GM23338 (cell line): ENCODE data around the gene RAB21. TPM values are rescaled to one million over a fixed set of nuclear protein-coding genes. Genes with fewer than 3 reads are reported as not detected.

Experiments
- ATAC-seq: fragments of 200-7000 bp; cut with Tn5 transposase; 3 replicates; pipeline ENCODE4 v1.9.1; 2020
- DNase-seq: peaks from one replicate; pipeline ENCODE4 v3.0.0-alpha.2; 2015; ENCODE audit warnings: low spot score
- H2AFZ ChIP-seq: fragments of 200-600 bp; sonication (generic); 2 replicates; pipeline ENCODE4 v1.8.0; 2016; ENCODE audit warnings: antibody characterized with exemption, mild to moderate bottlenecking, moderate library complexity
- H3F3A ChIP-seq: fragments of 200-600 bp; sonication (generic); replicated peaks from 2 replicates; pipeline ENCODE4 v1.8.0; 2017; ENCODE audit warnings: antibody characterized with exemption, mixed run types, low read depth
- H3K27ac ChIP-seq: fragments of 200-600 bp; sonication (generic); 2 replicates; pipeline ENCODE4 v1.6.1; 2016; ENCODE audit warnings: low read depth
- H3K27me3 ChIP-seq: fragments of 200-600 bp; sonication (generic); 2 replicates; pipeline ENCODE4 v1.8.0; 2016; ENCODE audit warnings: mild to moderate bottlenecking, mixed run types, moderate library complexity; ENCODE audit not compliant: insufficient read depth
- H3K36me3 ChIP-seq: fragments of 200-600 bp; sonication (generic); 2 replicates; pipeline ENCODE4 v1.8.0; 2016; ENCODE audit warnings: mild to moderate bottlenecking; ENCODE audit not compliant: insufficient read depth
- H3K4me1 ChIP-seq: fragments of 200-600 bp; sonication (generic); 2 replicates; pipeline ENCODE4 v1.8.0; 2016; ENCODE audit warnings: mild to moderate bottlenecking, moderate library complexity; ENCODE audit not compliant: insufficient read depth
- H3K4me2 ChIP-seq: fragments of 200-600 bp; sonication (generic); 2 replicates; pipeline ENCODE4 v1.7.1; 2017; ENCODE audit warnings: mixed run types
- H3K4me3 ChIP-seq: fragments of 200-600 bp; sonication (generic); 2 replicates; pipeline ENCODE4 v1.6.1; 2016; ENCODE audit warnings: mixed run types
- H3K79me2 ChIP-seq: fragments of 200-600 bp; sonication (generic); replicated peaks from 2 replicates; pipeline ENCODE4 v1.8.0; 2017; ENCODE audit warnings: mild to moderate bottlenecking; ENCODE audit not compliant: insufficient read depth
- H3K9me2 ChIP-seq: fragments of 200-600 bp; sonication (generic); 2 replicates; pipeline ENCODE4 v1.8.0; 2017; ENCODE audit not compliant: insufficient read depth
- H4K20me1 ChIP-seq: fragments of 200-600 bp; sonication (generic); replicated peaks from 2 replicates; pipeline ENCODE4 v1.8.0; 2017; ENCODE audit warnings: mild to moderate bottlenecking; ENCODE audit not compliant: insufficient read depth
- H3K27ac Mint-ChIP-seq: 2 replicates; pipeline ENCODE4 v1.8.0; 2020; ENCODE audit warnings: inconsistent platforms, mild to moderate bottlenecking, moderate library complexity, mixed read lengths
- H3K27me3 Mint-ChIP-seq: 3 replicates; pipeline ENCODE4 v1.8.0; 2022; ENCODE audit warnings: low read depth, mild to moderate bottlenecking, moderate library complexity, mixed read lengths, inconsistent platforms; ENCODE audit not compliant: insufficient read depth, poor library complexity
- H3K36me3 Mint-ChIP-seq: 3 replicates; pipeline ENCODE4 v1.8.0; 2021; ENCODE audit warnings: low read depth, mild to moderate bottlenecking, inconsistent platforms, moderate library complexity, mixed read lengths
- H3K4me1 Mint-ChIP-seq: 3 replicates; pipeline ENCODE4 v1.8.0; 2020; ENCODE audit warnings: mild to moderate bottlenecking, inconsistent platforms, mixed read lengths
- H3K4me3 Mint-ChIP-seq: 3 replicates; pipeline ENCODE4 v1.8.0; 2021; ENCODE audit warnings: moderate library complexity, mild to moderate bottlenecking, inconsistent platforms, mixed read lengths
- H3K9me3 Mint-ChIP-seq: 3 replicates; pipeline ENCODE4 v1.8.0; 2020; ENCODE audit warnings: moderate library complexity, mild to moderate bottlenecking, inconsistent platforms, mixed read lengths
- CREB1 ChIP-seq: fragments of 250-450 bp; sonication (Bioruptor Pico); IDR thresholded peaks from 2 replicates; pipeline ENCODE4 v1.5.0; 2020; ENCODE audit warnings: low read depth, mild to moderate bottlenecking, moderate library complexity
- CTCF ChIP-seq, 2 experiments: fragments of 200-600 bp in 1 of 2; sonication (generic) in 1 of 2; conservative IDR thresholded peaks; 2 replicates each; pipeline versions ENCODE4 v1.5.1 to v1.6.1; 2016 to 2017; ENCODE audit warnings: antibody characterized with exemption in 2 of 2, low read depth in 2 of 2, mild to moderate bottlenecking in 2 of 2, moderate library complexity in 1 of 2
- ETS1 ChIP-seq: IDR thresholded peaks from 2 replicates; pipeline ENCODE4 v1.6.1; 2016; ENCODE audit warnings: antibody characterized with exemption
- EZH2 ChIP-seq: fragments of 200-600 bp; sonication (generic); IDR thresholded peaks from one replicate; pipeline ENCODE4 v1.8.0; 2017; ENCODE audit warnings: antibody characterized with exemption, mild to moderate bottlenecking, low read depth; ENCODE audit not compliant: unreplicated experiment
- EZH2phosphoT487 ChIP-seq: fragments of 200-600 bp; sonication (generic); IDR thresholded peaks from one replicate; pipeline ENCODE4 v1.8.1; 2018; ENCODE audit warnings: antibody characterized with exemption; ENCODE audit not compliant: unreplicated experiment
- JUNB ChIP-seq: IDR thresholded peaks from one replicate; pipeline ENCODE4 v1.6.1; 2016; ENCODE audit warnings: antibody characterized with exemption; ENCODE audit not compliant: unreplicated experiment
- NANOG ChIP-seq: IDR thresholded peaks from 2 replicates; pipeline ENCODE4 v1.6.1; 2016; ENCODE audit warnings: antibody characterized with exemption, borderline replicate concordance
- POLR2AphosphoS5 ChIP-seq: IDR thresholded peaks from 2 replicates; pipeline ENCODE4 v1.6.1; 2016; ENCODE audit warnings: antibody characterized with exemption, low read depth
- REST ChIP-seq: IDR thresholded peaks from one replicate; pipeline ENCODE4 v1.6.1; 2018; ENCODE audit warnings: antibody characterized with exemption; ENCODE audit not compliant: unreplicated experiment
- STAT1 ChIP-seq: IDR thresholded peaks from one replicate; pipeline ENCODE4 v1.6.1; 2016; ENCODE audit warnings: antibody characterized with exemption; ENCODE audit not compliant: unreplicated experiment
- ZNF114 ChIP-seq: fragments of 250-450 bp; sonication (Bioruptor Pico); IDR thresholded peaks from 2 replicates; pipeline ENCODE4 v1.5.0; 2020; ENCODE audit warnings: mild to moderate bottlenecking, moderate library complexity
- ZNF331 ChIP-seq: fragments of 250-450 bp; sonication (Bioruptor Pico); IDR thresholded peaks from 2 replicates; pipeline ENCODE4 v1.5.0; 2020; ENCODE audit warnings: low read depth, mild to moderate bottlenecking, moderate library complexity
- ZNF462 ChIP-seq: fragments of 250-450 bp; sonication (Bioruptor Pico); IDR thresholded peaks from 2 replicates; pipeline ENCODE4 v1.5.0; 2020; ENCODE audit warnings: mild to moderate bottlenecking, moderate library complexity
- polyA plus RNA-seq: library from polyadenylated mRNA; unstranded; fragments of >200 nt; fragmentation: Nextera tagmentation; extraction: Ambion mirVana; gene quantifications from 2 replicates; pipeline ENCODE4 v1.2.1, GENCODE V29; 2016
- total RNA-seq: library from RNA; depleted of rRNA; stranded (reverse); fragments of >200 nt; shearing (Covaris generic); gene quantifications from 2 replicates; pipeline ENCODE4 v1.2.3, GENCODE V29; 2014

RAB21 gene
- total and polyA plus RNA-seq, 2 experiments from 2014 or later: 9.8 to 27.2 TPM

- H3K27me3 ChIP-seq: no peaks in the 10 kb centered on the region
- Mint-ChIP-seq H3K27me3 (no peaks in the 10 kb centered on the region), H3K36me3 (peaks cover 9% of the 10 kb centered on the region), H3K9me3 (no peaks in the 10 kb centered on the region), H3K4me3 (no peak overlapping the region), H3K4me1 (no peaks in the 10 kb centered on the region), H3K27ac (no peak overlapping the region)
- H4K20me1 ChIP-seq: no peaks in the 10 kb centered on the region
- peaks cover 4% of the 10 kb centered on the region; the same call in 1 of the 2 replicates for H3K36me3 ChIP-seq
- TF ChIP-seq CTCF (conservative IDR thresholded peaks at IDR 0.05; ENCODE audit: low read depth in 2 of 2) (no peak), POLR2AphosphoS5 (no peak), JUNB (no peak), REST (no peak), CREB1 (no peak), EZH2 (no peak), ZNF114 (CRISPR knock-in tag) (no peak), NANOG (no peak), ZNF462 (CRISPR knock-in tag) (no peak), ZNF331 (CRISPR knock-in tag) (no peak), STAT1 (no peak), ETS1 (no peak), EZH2phosphoT487 (no peak)
- DNase-seq (no peak), ATAC-seq (no peak)
- H3K27ac ChIP-seq: no peak overlapping the region
- H3K4me1 ChIP-seq: no peaks in the 10 kb centered on the region
- no peaks in the 10 kb centered on the region for H3K9me2 ChIP-seq
- H3K4me2 ChIP-seq: no peak overlapping the region
- no peaks in the 10 kb centered on the region; the same call in 1 of the 2 replicates for H3K79me2 ChIP-seq
- H3F3A ChIP-seq: no peaks in the 10 kb centered on the region
- no peak overlapping the region for H2AFZ ChIP-seq
- H3K4me3 ChIP-seq: no peak overlapping the region
Measured at GRCh38 chr12:71790331-71790730, 35.7 kb downstream of the RAB21 start.
